ENCODE measurements around the gene C6orf58.

The C6orf58 gene

GRCh38 chr6:127606131-127606562 lies 29.2 kb downstream of the C6orf58 start:
- no peaks in the 10 kb centered on the region for H4K20me1 ChIP-seq (ENCODE audit: insufficient read depth, low read length, poor library complexity, severe bottlenecking)
- H3K36me3 ChIP-seq (ENCODE audit: insufficient read depth, low read length) = no peaks in the 10 kb centered on the region
- no peaks in the 10 kb centered on the region for H3K9me3 ChIP-seq (ENCODE audit: insufficient read depth, low read depth, low read length)
- no peaks in the 10 kb centered on the region for H3K9me2 ChIP-seq (replicated peaks; ENCODE audit: low read depth, low read length)
- no peaks in the 10 kb centered on the region for H3K27me3 ChIP-seq (ENCODE audit: insufficient read depth, low read length, poor library complexity, severe bottlenecking)
- H3K4me1 ChIP-seq (ENCODE audit: insufficient read depth, low read length, poor library complexity, severe bottlenecking) = no peaks in the 10 kb centered on the region
- no peak overlapping the region for H3K9ac ChIP-seq (ENCODE audit: low read depth, low read length, poor library complexity, severe bottlenecking)
- no peak overlapping the region for H3K4me2 ChIP-seq (ENCODE audit: low read depth, low read length, poor library complexity, severe bottlenecking)
- H2AFZ ChIP-seq (ENCODE audit: low read length) = no peak overlapping the region
- H3F3A ChIP-seq (ENCODE audit: low read depth) = no peaks in the 10 kb centered on the region
- H3K79me2 ChIP-seq (ENCODE audit: insufficient read depth, low read length) = no peaks in the 10 kb centered on the region
- TF ChIP-seq CTCF (conservative IDR thresholded peaks at IDR 0.05; ENCODE audit: low read length) (peak; percentile 69), EZH2phosphoT487 (IDR thresholded peaks at IDR 0.05; ENCODE audit: borderline replicate concordance) (no peak)
- H3K4me3 ChIP-seq (ENCODE audit: low read length, poor library complexity, severe bottlenecking) = no peak overlapping the region

- H3K4me3 ChIP-seq (ENCODE audit: low read length, poor library complexity, severe bottlenecking) = no peak overlapping the region
- TF ChIP-seq CTCF (conservative IDR thresholded peaks at IDR 0.05; ENCODE audit: low read length) (no peak), EZH2phosphoT487 (IDR thresholded peaks at IDR 0.05; ENCODE audit: borderline replicate concordance) (no peak)
- H3K9ac ChIP-seq (ENCODE audit: low read depth, low read length, poor library complexity, severe bottlenecking) = no peak overlapping the region
- no peaks in the 10 kb centered on the region for H3K36me3 ChIP-seq (ENCODE audit: insufficient read depth, low read length)
- H3K27me3 ChIP-seq (ENCODE audit: insufficient read depth, low read length, poor library complexity, severe bottlenecking) = no peaks in the 10 kb centered on the region
- no peaks in the 10 kb centered on the region for H3K79me2 ChIP-seq (ENCODE audit: insufficient read depth, low read length)
- no peaks in the 10 kb centered on the region for H3K4me1 ChIP-seq (ENCODE audit: insufficient read depth, low read length, poor library complexity, severe bottlenecking)
- no peaks in the 10 kb centered on the region for H4K20me1 ChIP-seq (ENCODE audit: insufficient read depth, low read length, poor library complexity, severe bottlenecking)
- no peak overlapping the region for H2AFZ ChIP-seq (ENCODE audit: low read length)
- no peaks in the 10 kb centered on the region for H3K9me3 ChIP-seq (ENCODE audit: insufficient read depth, low read depth, low read length)
- H3F3A ChIP-seq (ENCODE audit: low read depth) = no peaks in the 10 kb centered on the region
- no peaks in the 10 kb centered on the region for H3K9me2 ChIP-seq (replicated peaks; ENCODE audit: low read depth, low read length)
- no peak overlapping the region for H3K4me2 ChIP-seq (ENCODE audit: low read depth, low read length, poor library complexity, severe bottlenecking)
Measured at GRCh38 chr6:127608554-127609270, 31.7 kb downstream of the C6orf58 start.

- no peaks in the 10 kb centered on the region for H3K36me3 ChIP-seq (ENCODE audit: insufficient read depth, low read length)
- H3K9me2 ChIP-seq (replicated peaks; ENCODE audit: low read depth, low read length) = no peaks in the 10 kb centered on the region
- no peaks in the 10 kb centered on the region for H3K27me3 ChIP-seq (ENCODE audit: insufficient read depth, low read length, poor library complexity, severe bottlenecking)
- H3K79me2 ChIP-seq (ENCODE audit: insufficient read depth, low read length) = no peaks in the 10 kb centered on the region
- H3K4me1 ChIP-seq (ENCODE audit: insufficient read depth, low read length, poor library complexity, severe bottlenecking) = no peaks in the 10 kb centered on the region
- H2AFZ ChIP-seq (ENCODE audit: low read length) = no peak overlapping the region
- no peak overlapping the region for H3K4me3 ChIP-seq (ENCODE audit: low read length, poor library complexity, severe bottlenecking)
- no peak overlapping the region for H3K4me2 ChIP-seq (ENCODE audit: low read depth, low read length, poor library complexity, severe bottlenecking)
- H3K9ac ChIP-seq (ENCODE audit: low read depth, low read length, poor library complexity, severe bottlenecking) = no peak overlapping the region
- no peaks in the 10 kb centered on the region for H3F3A ChIP-seq (ENCODE audit: low read depth)
- H4K20me1 ChIP-seq (ENCODE audit: insufficient read depth, low read length, poor library complexity, severe bottlenecking) = no peaks in the 10 kb centered on the region
- H3K9me3 ChIP-seq (ENCODE audit: insufficient read depth, low read depth, low read length) = no peaks in the 10 kb centered on the region
- TF ChIP-seq CTCF (conservative IDR thresholded peaks at IDR 0.05; ENCODE audit: low read length) (no peak), EZH2phosphoT487 (IDR thresholded peaks at IDR 0.05; ENCODE audit: borderline replicate concordance) (no peak)
Measured at GRCh38 chr6:127618729-127619128, 41.8 kb downstream of the C6orf58 start.

Measured in Loucy (cell line).